ENCODE results near the gene DGKB.
"Not testable (repeated sequence)": the region's sequence is repeated elsewhere in the genome, so short reads cannot be mapped to it uniquely, and the experiment has no call there.

DGKB gene

GRCh38 chr7:14570750-14571607 is 331.6 kb downstream of the DGKB start:
- DNase-seq = no peak

- no peak for DNase-seq
Measured at GRCh38 chr7:14552060-14552459, 350.5 kb downstream of the DGKB start.

- DNase-seq = no peak
Measured at GRCh38 chr7:14551310-14551709, 351.2 kb downstream of the DGKB start.

GRCh38 chr7:14542624-14543023 is 359.9 kb downstream of the DGKB start:
- DNase-seq = no peak

GRCh38 chr7:14521183-14521582 is 381.4 kb downstream of the DGKB start:
- DNase-seq = no peak

GRCh38 chr7:14510268-14510667 is 392.3 kb downstream of the DGKB start:
- no peak for DNase-seq

- DNase-seq = no peak
Measured at GRCh38 chr7:14507617-14508016, 394.9 kb downstream of the DGKB start.

- no peak for DNase-seq
Measured at GRCh38 chr7:14505906-14506305, 396.6 kb downstream of the DGKB start.

- no peak for DNase-seq
Measured at GRCh38 chr7:14504134-14504533, 398.4 kb downstream of the DGKB start.

GRCh38 chr7:14503623-14504022 is 398.9 kb downstream of the DGKB start:
- DNase-seq = no peak

GRCh38 chr7:14501436-14501835 is 401.1 kb downstream of the DGKB start:
- DNase-seq = no peak

- DNase-seq = no peak
Measured at GRCh38 chr7:14497390-14497789, 405.2 kb downstream of the DGKB start.

- no peak for DNase-seq
Measured at GRCh38 chr7:14495633-14496032, 406.9 kb downstream of the DGKB start.

GRCh38 chr7:14487701-14488395 is 414.7 kb downstream of the DGKB start:
- DNase-seq = no peak

GRCh38 chr7:14483663-14484062 is 418.9 kb downstream of the DGKB start:
- no peak for DNase-seq

- no peak for DNase-seq
Measured at GRCh38 chr7:14480281-14480680, 422.3 kb downstream of the DGKB start.

- no peak for DNase-seq
Measured at GRCh38 chr7:14478834-14479510, 423.6 kb downstream of the DGKB start.

GRCh38 chr7:14461716-14462115 is 440.8 kb downstream of the DGKB start:
- DNase-seq = not testable (repeated sequence)

GRCh38 chr7:14458846-14459245 is 443.7 kb downstream of the DGKB start:
- DNase-seq = not testable (repeated sequence)

- DNase-seq = peak in 1 of 4 experiments; percentile 2
Measured at GRCh38 chr7:14457568-14458453, 444.7 kb downstream of the DGKB start.

- no peak for DNase-seq
Measured at GRCh38 chr7:14449291-14449690, 453.3 kb downstream of the DGKB start.

- DNase-seq = no peak
Measured at GRCh38 chr7:14446829-14447228, 455.7 kb downstream of the DGKB start.

- DNase-seq = no peak
Measured at GRCh38 chr7:14446219-14446618, 456.3 kb downstream of the DGKB start.

Measured in activated CD4-positive, CD25-positive, alpha-beta regulatory T cell (primary cell).